ENCODE measurements around the gene KCNQ4. TPM values are rescaled to one million over a fixed set of nuclear protein-coding genes. Genes with fewer than 3 reads are reported as not detected.

KCNQ4 gene
- total and polyA plus RNA-seq, 8 donors, result 0.92 to 1.7 (median 1.4) TPM

DNA sequence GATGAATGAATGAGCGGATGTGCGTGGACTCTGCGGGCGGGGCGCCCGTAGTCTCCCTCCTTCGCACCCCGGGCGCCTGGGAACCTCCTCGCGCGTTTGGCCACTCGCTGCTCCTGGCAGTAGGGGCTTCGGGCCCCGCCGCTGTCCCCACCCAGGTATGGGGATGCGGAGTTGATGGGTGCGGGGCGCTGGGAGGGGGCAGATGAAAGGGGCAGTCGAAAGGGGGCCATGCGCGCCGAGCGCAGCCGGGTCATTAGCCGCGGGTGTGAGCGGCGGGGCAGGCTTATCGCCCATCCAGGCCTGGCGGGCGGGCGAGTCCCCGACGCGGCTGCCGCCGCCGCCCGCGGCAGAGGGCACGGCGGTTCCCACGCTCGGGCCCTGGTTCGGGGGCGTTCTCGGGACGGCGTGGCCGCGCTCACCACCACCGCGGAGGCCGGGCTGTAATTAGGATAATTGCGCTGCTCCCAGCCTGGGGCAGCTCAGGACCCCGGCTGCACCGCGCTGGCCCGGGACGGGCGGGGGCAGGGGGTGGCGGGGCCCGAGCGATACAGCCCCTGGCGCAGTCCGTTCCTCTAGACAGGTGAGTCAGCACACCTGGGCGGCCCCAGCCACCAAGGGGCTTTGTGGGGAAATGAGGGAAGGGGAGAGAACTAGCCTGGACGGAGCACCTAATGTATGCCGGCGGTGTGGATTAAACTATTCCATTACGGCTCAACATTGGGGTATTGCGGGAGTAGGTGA lies 100.6 kb downstream of the KCNQ4 start:
- Histone ChIP-seq H3K9me3 (no peaks in the 10 kb centered on the region), H3K4me1 (peaks cover 0 to 5% of the 10 kb centered on the region in 2 donors), H3K4me3 (no peak overlapping the region), H3K27me3 (peaks cover 17 to 39% of the 10 kb centered on the region in 2 donors), H3K27ac (no peak overlapping the region), H3K36me3 (no peaks in the 10 kb centered on the region)
- peak in 1 of 4 donors; percentile 79 for DNase-seq
- intact Hi-C loops (cut with DNase I), result no loop called here
- ATAC-seq, result no peak
- TF ChIP-seq, protein P1, sequence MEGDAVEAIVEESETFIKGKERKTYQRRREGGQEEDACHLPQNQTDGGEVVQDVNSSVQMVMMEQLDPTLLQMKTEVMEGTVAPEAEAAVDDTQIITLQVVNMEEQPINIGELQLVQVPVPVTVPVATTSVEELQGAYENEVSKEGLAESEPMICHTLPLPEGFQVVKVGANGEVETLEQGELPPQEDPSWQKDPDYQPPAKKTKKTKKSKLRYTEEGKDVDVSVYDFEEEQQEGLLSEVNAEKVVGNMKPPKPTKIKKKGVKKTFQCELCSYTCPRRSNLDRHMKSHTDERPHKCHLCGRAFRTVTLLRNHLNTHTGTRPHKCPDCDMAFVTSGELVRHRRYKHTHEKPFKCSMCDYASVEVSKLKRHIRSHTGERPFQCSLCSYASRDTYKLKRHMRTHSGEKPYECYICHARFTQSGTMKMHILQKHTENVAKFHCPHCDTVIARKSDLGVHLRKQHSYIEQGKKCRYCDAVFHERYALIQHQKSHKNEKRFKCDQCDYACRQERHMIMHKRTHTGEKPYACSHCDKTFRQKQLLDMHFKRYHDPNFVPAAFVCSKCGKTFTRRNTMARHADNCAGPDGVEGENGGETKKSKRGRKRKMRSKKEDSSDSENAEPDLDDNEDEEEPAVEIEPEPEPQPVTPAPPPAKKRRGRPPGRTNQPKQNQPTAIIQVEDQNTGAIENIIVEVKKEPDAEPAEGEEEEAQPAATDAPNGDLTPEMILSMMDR (IDR thresholded peaks at IDR 0.05), result no peak

DNA sequence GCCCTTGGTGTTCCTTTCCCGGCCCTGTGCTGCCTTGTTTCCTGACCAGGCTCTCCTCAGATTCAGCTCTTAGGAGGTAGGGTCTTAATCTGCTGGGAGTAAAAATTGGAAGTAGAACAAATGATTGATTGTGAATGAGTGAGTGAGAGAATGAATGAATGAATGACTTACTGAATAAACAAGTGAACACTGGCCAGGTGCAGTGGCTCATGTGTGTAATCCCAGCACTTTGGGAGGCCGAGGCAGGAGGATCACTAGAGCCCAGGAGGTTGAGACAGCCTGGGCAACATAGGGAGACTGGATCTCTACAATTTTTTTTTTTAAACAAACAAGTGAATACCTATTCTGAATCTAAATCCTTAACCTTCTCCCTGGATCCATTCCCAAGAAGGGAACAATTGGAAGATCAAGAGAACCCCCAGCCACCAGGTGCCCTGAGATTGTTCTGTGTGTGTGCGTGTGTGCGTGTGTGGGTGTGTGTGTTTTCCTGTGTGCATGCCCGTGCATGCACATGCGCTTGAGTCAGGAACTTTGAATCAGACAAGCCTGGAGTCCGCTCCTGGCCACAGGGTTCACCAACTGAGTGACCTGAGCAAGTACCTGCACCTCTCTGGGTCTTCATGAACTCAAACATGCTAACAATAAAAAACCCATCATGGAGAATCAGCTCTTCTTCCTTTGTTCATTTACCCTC lies 102.9 kb downstream of the KCNQ4 start:
- DNase-seq (no peak), ATAC-seq (no peak)
- intact Hi-C loops (cut with DNase I), result no loop called here
- H3K4me3 ChIP-seq, result no peak overlapping the region
- TF ChIP-seq, protein P1 (IDR thresholded peaks at IDR 0.05), result no peak
- H3K27me3 ChIP-seq, result peaks cover 17 to 39% of the 10 kb centered on the region in 2 donors
- no peaks in the 10 kb centered on the region for H3K36me3 ChIP-seq
- H3K9me3 ChIP-seq, result no peaks in the 10 kb centered on the region
- no peak overlapping the region for H3K27ac ChIP-seq
- H3K4me1 ChIP-seq, result peaks cover 0 to 5% of the 10 kb centered on the region in 2 donors

DNA sequence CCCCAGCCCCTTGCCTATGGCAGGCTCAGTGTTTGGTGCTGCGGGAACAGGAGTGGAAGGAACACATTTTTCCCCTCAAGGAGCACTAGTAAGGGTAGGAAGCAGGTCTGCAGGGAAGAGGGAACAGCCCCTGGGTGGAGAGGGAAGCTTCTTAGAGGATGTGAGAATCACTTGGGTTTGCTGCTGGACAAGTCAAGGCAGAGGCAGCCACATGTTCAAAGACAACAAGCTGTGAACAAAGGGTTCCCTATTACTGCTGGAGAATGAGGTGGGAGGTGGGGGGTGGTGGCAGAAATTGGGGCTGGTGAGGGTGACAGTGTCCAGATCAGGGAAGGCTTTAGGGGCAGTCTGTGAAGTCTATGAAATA lies 103.4 kb downstream of the KCNQ4 start:
- no peaks in the 10 kb centered on the region for H3K9me3 ChIP-seq
- no peak for DNase-seq

DNA sequence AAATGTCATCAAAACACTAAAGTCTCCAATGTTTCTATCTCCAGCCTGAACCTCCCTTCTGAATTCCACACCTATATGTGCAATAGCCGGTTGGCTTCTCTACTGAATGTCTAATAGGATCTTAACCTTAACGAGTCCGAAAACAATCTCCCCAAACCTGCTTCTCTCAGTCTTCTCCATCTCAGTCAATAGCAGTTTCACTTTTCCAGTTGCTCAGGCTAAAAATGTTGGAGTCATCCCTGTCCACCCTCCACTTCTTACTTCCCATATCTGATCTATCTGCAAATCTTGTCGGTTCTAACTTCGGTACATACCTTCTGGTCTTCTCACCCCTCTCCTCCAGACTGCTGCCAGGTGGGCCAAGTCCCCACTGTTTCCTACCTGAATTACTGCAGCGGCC lies 104.1 kb downstream of the KCNQ4 start:
- intact Hi-C loops (cut with DNase I), result no loop called here
- TF ChIP-seq, protein P1 (IDR thresholded peaks at IDR 0.05), result no peak
- DNase-seq, result no peak

More for the DNA sequence above, 103.4 kb downstream of the KCNQ4 start:
- TF ChIP-seq, protein P1 (IDR thresholded peaks at IDR 0.05), result no peak
- H3K27ac ChIP-seq, result no peak overlapping the region
- no peak overlapping the region for H3K4me3 ChIP-seq
- intact Hi-C loops (cut with DNase I), result no loop called here
- no peaks in the 10 kb centered on the region for H3K36me3 ChIP-seq
- peaks cover 17 to 39% of the 10 kb centered on the region in 2 donors for H3K27me3 ChIP-seq
- H3K4me1 ChIP-seq, result peaks cover 0 to 5% of the 10 kb centered on the region in 2 donors
- no peak for ATAC-seq

More for the DNA sequence above, 104.1 kb downstream of the KCNQ4 start:
- H3K27ac ChIP-seq, result no peak overlapping the region
- peaks cover 0 to 5% of the 10 kb centered on the region in 2 donors for H3K4me1 ChIP-seq
- no peak for ATAC-seq
- no peak overlapping the region for H3K4me3 ChIP-seq
- H3K9me3 ChIP-seq, result no peaks in the 10 kb centered on the region
- peaks cover 17 to 34% of the 10 kb centered on the region in 2 donors for H3K27me3 ChIP-seq
- no peaks in the 10 kb centered on the region for H3K36me3 ChIP-seq

Small RNA genes within 50 kb of the gene (microRNA-seq; reads per million reads assigned to microRNA genes)
- gene MIR30C1 (17.8 to 20.3 reads per million in 2 donors), gene MIR30E (5,189 to 5,433 reads per million in 2 donors)

Other genes with a start within 250 kb of the KCNQ4 start
- 1 to 10 TPM; 4.4 to 5.0 TPM for gene RIMS3, start 118.1 kb upstream of the KCNQ4 start, total RNA-seq
- 1 to 10 TPM; 1.3 to 2.1 (median 1.7) TPM for gene RIMS3, start 118.1 kb upstream of the KCNQ4 start, polyA plus RNA-seq (ENCODE audit: insufficient read length in 6 of 6)
- 10 to 100 TPM; 54.6 to 56.0 TPM for gene NFYC, start 92.1 kb upstream of the KCNQ4 start, total RNA-seq
- gene NFYC, start 92.1 kb upstream of the KCNQ4 start, polyA plus RNA-seq (ENCODE audit: insufficient read length in 6 of 6), result 10 to 100 TPM; 80.9 to 98.1 (median 89.7) TPM
- 1 to 10 TPM; 6.8 to 6.9 TPM for gene CITED4, start 78.6 kb downstream of the KCNQ4 start, total RNA-seq
- gene CITED4, start 78.6 kb downstream of the KCNQ4 start, polyA plus RNA-seq (ENCODE audit: insufficient read length in 6 of 6), result 1 to 10 TPM; 2.4 to 4.1 (median 3.4) TPM
- gene CTPS1, start 195.9 kb downstream of the KCNQ4 start, total RNA-seq, result 10 to 100 TPM; 20.7 to 39.5 TPM
- gene CTPS1, start 195.9 kb downstream of the KCNQ4 start, polyA plus RNA-seq (ENCODE audit: insufficient read length in 6 of 6), result 10 to 100 TPM; 19.3 to 29.4 (median 24.1) TPM
- gene SLFNL1, start 237.9 kb downstream of the KCNQ4 start, total RNA-seq, result 1 to 10 TPM in 1 of 2 donors, under 1 TPM in 1; 0.79 to 4.9 TPM
- 1 to 10 TPM in 3 of 6 donors, under 1 TPM in 3; 0.87 to 1.6 (median 1.0) TPM for gene SLFNL1, start 237.9 kb downstream of the KCNQ4 start, polyA plus RNA-seq (ENCODE audit: insufficient read length in 6 of 6)